ENCODE results near the gene MAGEC2.

Gene MAGEC2

DNA sequence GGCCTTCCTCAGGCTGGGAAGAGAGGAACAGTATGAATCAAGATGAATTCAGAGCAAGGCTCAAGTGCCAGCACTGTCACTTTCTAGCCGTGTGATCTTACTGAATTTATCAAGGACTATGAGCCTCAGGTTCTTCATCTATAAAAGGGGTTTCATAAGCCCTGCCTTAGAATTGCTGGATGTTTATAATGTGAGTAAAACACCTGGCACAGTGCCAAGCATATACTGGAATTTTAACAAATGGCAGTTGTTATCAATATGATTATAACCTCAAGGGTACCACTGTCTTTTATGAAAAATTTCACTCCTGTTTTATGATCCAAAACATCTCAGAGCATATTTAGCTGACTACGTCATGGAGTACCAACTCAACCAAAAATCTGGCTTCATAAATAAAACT, 4.0 kb downstream of the MAGEC2 start:
- Histone ChIP-seq H3K27ac (no peak overlapping the region), H3K36me3 (ENCODE audit: control insufficient read depth, insufficient read depth, low read length) (no peaks in the 10 kb centered on the region), H3K4me1 (no peaks in the 10 kb centered on the region), H3K4me3 (ENCODE audit: low read depth, low read length) (no peak overlapping the region), H2AFZ (no peak overlapping the region), H3K4me2 (ENCODE audit: low read length) (no peak overlapping the region), H3K9ac (no peak overlapping the region), H3K9me3 (ENCODE audit: control insufficient read depth, low read length) (no peaks in the 10 kb centered on the region), H3K27me3 (ENCODE audit: control insufficient read depth, insufficient read depth, low read length) (no peaks in the 10 kb centered on the region), H3K79me2 (no peaks in the 10 kb centered on the region)
- TF ChIP-seq, protein P1, sequence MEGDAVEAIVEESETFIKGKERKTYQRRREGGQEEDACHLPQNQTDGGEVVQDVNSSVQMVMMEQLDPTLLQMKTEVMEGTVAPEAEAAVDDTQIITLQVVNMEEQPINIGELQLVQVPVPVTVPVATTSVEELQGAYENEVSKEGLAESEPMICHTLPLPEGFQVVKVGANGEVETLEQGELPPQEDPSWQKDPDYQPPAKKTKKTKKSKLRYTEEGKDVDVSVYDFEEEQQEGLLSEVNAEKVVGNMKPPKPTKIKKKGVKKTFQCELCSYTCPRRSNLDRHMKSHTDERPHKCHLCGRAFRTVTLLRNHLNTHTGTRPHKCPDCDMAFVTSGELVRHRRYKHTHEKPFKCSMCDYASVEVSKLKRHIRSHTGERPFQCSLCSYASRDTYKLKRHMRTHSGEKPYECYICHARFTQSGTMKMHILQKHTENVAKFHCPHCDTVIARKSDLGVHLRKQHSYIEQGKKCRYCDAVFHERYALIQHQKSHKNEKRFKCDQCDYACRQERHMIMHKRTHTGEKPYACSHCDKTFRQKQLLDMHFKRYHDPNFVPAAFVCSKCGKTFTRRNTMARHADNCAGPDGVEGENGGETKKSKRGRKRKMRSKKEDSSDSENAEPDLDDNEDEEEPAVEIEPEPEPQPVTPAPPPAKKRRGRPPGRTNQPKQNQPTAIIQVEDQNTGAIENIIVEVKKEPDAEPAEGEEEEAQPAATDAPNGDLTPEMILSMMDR (IDR thresholded peaks at IDR 0.05) = no peak

GRCh38 chrX:142186103-142186502, 19.0 kb downstream of the MAGEC2 start:
- H3K4me2 ChIP-seq (ENCODE audit: low read length) = no peak overlapping the region
- H3K27ac ChIP-seq = no peak overlapping the region
- no peaks in the 10 kb centered on the region for H3K27me3 ChIP-seq (ENCODE audit: control insufficient read depth, insufficient read depth, low read length)
- no peak overlapping the region for H3K9ac ChIP-seq
- H3K4me1 ChIP-seq = no peaks in the 10 kb centered on the region
- no peaks in the 10 kb centered on the region for H3K36me3 ChIP-seq (ENCODE audit: control insufficient read depth, insufficient read depth, low read length)
- H3K79me2 ChIP-seq = no peaks in the 10 kb centered on the region
- no peaks in the 10 kb centered on the region for H3K9me3 ChIP-seq (ENCODE audit: control insufficient read depth, low read length)
- no peak overlapping the region for H3K4me3 ChIP-seq (ENCODE audit: low read depth, low read length)
- no peak overlapping the region for H2AFZ ChIP-seq
- TF ChIP-seq, protein P1 (IDR thresholded peaks at IDR 0.05) = no peak

GRCh38 chrX:142184756-142185602, 20.1 kb downstream of the MAGEC2 start:
- Histone ChIP-seq H2AFZ (no peak overlapping the region), H3K4me3 (ENCODE audit: low read depth, low read length) (no peak overlapping the region), H3K4me2 (ENCODE audit: low read length) (no peak overlapping the region), H3K4me1 (no peaks in the 10 kb centered on the region), H3K9ac (no peak overlapping the region), H3K27me3 (ENCODE audit: control insufficient read depth, insufficient read depth, low read length) (no peaks in the 10 kb centered on the region), H3K79me2 (no peaks in the 10 kb centered on the region), H3K27ac (no peak overlapping the region), H3K36me3 (ENCODE audit: control insufficient read depth, insufficient read depth, low read length) (no peaks in the 10 kb centered on the region), H3K9me3 (ENCODE audit: control insufficient read depth, low read length) (no peaks in the 10 kb centered on the region)
- TF ChIP-seq, protein P1 (IDR thresholded peaks at IDR 0.05) = no peak

- Histone ChIP-seq H3K79me2 (no peaks in the 10 kb centered on the region), H3K9me3 (ENCODE audit: control insufficient read depth, low read length) (no peaks in the 10 kb centered on the region), H3K9ac (no peak overlapping the region), H3K4me1 (no peaks in the 10 kb centered on the region), H3K4me2 (ENCODE audit: low read length) (no peak overlapping the region), H3K4me3 (ENCODE audit: low read depth, low read length) (no peak overlapping the region), H2AFZ (no peak overlapping the region), H3K27ac (no peak overlapping the region), H3K27me3 (ENCODE audit: control insufficient read depth, insufficient read depth, low read length) (no peaks in the 10 kb centered on the region), H3K36me3 (ENCODE audit: control insufficient read depth, insufficient read depth, low read length) (no peaks in the 10 kb centered on the region)
- TF ChIP-seq, protein P1 (IDR thresholded peaks at IDR 0.05) = no peak
These were observed 48.5 kb downstream of the MAGEC2 start for GRCh38 chrX:142156567-142156966.

Measured in parathyroid adenoma (tissue), 2 donors.